ENCODE measurements around the gene BRWD1. TPM values are rescaled to one million over a fixed set of nuclear protein-coding genes. Genes with fewer than 3 reads are reported as not detected.
A peak's percentile ranks its signal among the peaks of the same experiment; 100 is the strongest.

The BRWD1 gene
- total RNA-seq, 1 experiment from 2014 or later, result 53.3 TPM

- TF ChIP-seq, protein P1, sequence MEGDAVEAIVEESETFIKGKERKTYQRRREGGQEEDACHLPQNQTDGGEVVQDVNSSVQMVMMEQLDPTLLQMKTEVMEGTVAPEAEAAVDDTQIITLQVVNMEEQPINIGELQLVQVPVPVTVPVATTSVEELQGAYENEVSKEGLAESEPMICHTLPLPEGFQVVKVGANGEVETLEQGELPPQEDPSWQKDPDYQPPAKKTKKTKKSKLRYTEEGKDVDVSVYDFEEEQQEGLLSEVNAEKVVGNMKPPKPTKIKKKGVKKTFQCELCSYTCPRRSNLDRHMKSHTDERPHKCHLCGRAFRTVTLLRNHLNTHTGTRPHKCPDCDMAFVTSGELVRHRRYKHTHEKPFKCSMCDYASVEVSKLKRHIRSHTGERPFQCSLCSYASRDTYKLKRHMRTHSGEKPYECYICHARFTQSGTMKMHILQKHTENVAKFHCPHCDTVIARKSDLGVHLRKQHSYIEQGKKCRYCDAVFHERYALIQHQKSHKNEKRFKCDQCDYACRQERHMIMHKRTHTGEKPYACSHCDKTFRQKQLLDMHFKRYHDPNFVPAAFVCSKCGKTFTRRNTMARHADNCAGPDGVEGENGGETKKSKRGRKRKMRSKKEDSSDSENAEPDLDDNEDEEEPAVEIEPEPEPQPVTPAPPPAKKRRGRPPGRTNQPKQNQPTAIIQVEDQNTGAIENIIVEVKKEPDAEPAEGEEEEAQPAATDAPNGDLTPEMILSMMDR (IDR thresholded peaks at IDR 0.05), result no peak
- TF ChIP-seq, protein P2, sequence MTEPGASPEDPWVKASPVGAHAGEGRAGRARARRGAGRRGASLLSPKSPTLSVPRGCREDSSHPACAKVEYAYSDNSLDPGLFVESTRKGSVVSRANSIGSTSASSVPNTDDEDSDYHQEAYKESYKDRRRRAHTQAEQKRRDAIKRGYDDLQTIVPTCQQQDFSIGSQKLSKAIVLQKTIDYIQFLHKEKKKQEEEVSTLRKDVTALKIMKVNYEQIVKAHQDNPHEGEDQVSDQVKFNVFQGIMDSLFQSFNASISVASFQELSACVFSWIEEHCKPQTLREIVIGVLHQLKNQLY (CRISPR knock-in tag; IDR thresholded peaks at IDR 0.05), result no peak
- TF ChIP-seq SP1 (CRISPR knock-in tag; conservative IDR thresholded peaks at IDR 0.05) (no peak), SMAD4 (CRISPR knock-in tag; IDR thresholded peaks at IDR 0.05) (no peak)
Observed at GRCh38 chr21:39316729-39317128, 3.3 kb upstream of the BRWD1 start (continued).

GRCh38 chr21:39315603-39316445 is 2.4 kb upstream of the BRWD1 start:
- no peak overlapping the region for H3K27ac Mint-ChIP-seq
- ChIA-PET POLR2A (interaction anchor here (1.1 kb wide), 1 partner anchor 72 kb away, joined by 4 read pairs; no protein-coding TSS in a partner anchor), CTCF (no interaction called here)
- peaks cover 13% of the 10 kb centered on the region for H3K4me1 Mint-ChIP-seq
- H3K27me3 Mint-ChIP-seq (ENCODE audit: low read depth), result no peaks in the 10 kb centered on the region
- DNase-seq (ENCODE audit: low spot score) (no peak), ATAC-seq (no peak)
- no peaks in the 10 kb centered on the region for H3K9me3 Mint-ChIP-seq
- H3K4me3 Mint-ChIP-seq, result peak overlapping the region; percentile 22; the same call in 1 of the 2 replicates
- TF ChIP-seq NFE2L1 (CRISPR knock-in tag; IDR thresholded peaks at IDR 0.05) (no peak), SMAD4 (CRISPR knock-in tag; IDR thresholded peaks at IDR 0.05) (no peak)
- H3K36me3 Mint-ChIP-seq, result peaks cover 13% of the 10 kb centered on the region

DNA sequence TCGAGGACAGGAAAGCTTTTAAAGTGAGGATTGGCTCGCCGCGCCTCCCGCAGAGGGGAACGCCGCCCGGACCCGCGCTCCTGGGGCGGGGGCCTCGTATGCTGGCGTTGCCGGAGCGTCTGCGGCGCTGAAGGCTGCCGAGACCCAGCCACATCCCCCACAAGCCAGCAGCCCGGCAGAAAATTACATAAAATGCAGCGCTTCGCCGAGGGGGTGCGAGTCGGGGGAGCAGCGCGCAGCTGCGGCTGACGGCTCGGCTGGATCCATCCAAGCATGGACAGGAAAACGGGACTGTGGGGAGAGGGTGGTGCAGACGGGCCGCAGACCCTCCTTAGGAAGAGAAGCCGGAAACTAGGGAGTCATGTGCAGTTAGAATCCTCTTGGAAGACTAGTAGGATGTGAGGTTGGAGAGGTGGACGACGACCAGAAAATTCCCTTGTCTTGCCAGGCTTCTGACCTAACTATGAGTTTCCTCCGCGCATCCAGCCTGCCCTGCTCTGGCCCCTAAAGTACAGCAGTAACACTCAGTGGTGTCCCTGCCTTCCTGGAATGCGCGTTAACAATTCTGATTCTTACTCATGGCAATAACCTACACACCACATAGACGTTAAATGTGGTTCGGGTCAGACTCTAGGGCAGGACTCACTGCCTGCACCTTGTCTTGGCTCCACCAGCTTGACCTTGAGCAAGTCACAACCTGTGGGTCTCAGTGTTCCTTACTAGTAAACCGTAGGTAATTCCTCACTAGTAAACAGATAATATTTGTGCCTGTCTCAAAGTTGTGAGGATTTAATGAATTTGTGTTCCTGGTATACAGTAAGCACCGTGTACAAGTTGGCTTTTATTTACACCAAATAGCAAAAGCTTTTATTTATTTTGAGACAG is 953 bp upstream of the BRWD1 start:
- Mint-ChIP-seq H3K4me3 (peak overlapping the region; percentile 91), H3K27ac (peak overlapping the region; percentile 98), H3K27me3 (ENCODE audit: low read depth) (no peaks in the 10 kb centered on the region), H3K36me3 (peaks cover 25% of the 10 kb centered on the region), H3K4me1 (peaks cover 13% of the 10 kb centered on the region), H3K9me3 (no peaks in the 10 kb centered on the region)
- TF ChIP-seq MYBL2 (CRISPR knock-in tag; IDR thresholded peaks at IDR 0.05), result no peak
- TF ChIP-seq PRRX2 (CRISPR knock-in tag; IDR thresholded peaks at IDR 0.05), result 0 out of 2 replicates have a peak, but pooled peaks have one; percentile 33
- TF ChIP-seq SP1 (CRISPR knock-in tag; conservative IDR thresholded peaks at IDR 0.05), result no peak
- 0 out of 2 replicates have a peak, but pooled peaks have one; percentile 28 for TF ChIP-seq NR1H2 (CRISPR knock-in tag; IDR thresholded peaks at IDR 0.05)
- TF ChIP-seq ELF4 (CRISPR knock-in tag; IDR thresholded peaks at IDR 0.05; ENCODE audit: low read depth), result no peak
- TF ChIP-seq, protein P3, sequence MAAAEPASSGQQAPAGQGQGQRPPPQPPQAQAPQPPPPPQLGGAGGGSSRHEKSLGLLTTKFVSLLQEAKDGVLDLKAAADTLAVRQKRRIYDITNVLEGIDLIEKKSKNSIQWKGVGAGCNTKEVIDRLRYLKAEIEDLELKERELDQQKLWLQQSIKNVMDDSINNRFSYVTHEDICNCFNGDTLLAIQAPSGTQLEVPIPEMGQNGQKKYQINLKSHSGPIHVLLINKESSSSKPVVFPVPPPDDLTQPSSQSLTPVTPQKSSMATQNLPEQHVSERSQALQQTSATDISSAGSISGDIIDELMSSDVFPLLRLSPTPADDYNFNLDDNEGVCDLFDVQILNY (CRISPR knock-in tag; IDR thresholded peaks at IDR 0.05), result no peak
- ChIA-PET CTCF (interaction anchor here (1.0 kb wide), 1 partner anchor 155 kb away, joined by 3 read pairs; no protein-coding TSS in a partner anchor), POLR2A (interaction anchor here (1.0 to 2.1 kb wide), 5 partner anchors 34 to 130 kb away, joined by 4 to 10 read pairs (median 6); partner anchors contain the start of genes HMGN1 and PSMG1)
- ATAC-seq (peak; percentile 20), DNase-seq (ENCODE audit: low spot score) (peak; percentile 66)

DNA sequence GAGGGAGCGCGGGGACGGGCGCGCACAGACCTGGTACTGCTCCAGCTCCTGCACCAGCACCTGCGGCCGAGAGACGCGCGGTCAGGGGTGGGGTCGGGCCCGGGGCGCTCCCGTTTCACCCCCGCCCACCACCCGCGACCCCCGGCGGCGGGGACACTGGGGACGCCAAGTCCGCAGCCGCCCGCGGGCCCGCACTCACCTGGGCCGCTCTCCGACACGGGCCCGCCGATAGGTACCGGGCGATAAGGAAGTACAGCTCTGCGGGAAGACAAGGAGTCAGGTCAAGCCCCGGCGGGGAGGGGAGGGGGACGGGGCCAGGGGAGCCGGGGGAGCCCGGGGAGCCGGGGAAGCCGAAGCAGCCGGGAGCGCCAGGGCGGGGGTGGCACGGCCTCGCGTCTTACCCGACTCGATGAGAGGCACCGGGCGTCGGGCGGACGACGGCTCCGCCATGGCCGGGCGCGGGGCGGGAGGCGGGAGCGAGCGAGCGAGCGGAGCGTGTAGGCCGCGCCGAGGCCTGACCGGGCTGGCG is 326 bp downstream of the BRWD1 start:
- ATAC-seq, result peak; percentile 1
- DNase-seq (ENCODE audit: low spot score), result peak; percentile 53
- Mint-ChIP-seq H3K4me1 (peaks cover 13% of the 10 kb centered on the region), H3K4me3 (peak overlapping the region; percentile 74), H3K27ac (no peak overlapping the region), H3K27me3 (ENCODE audit: low read depth) (no peaks in the 10 kb centered on the region), H3K9me3 (no peaks in the 10 kb centered on the region), H3K36me3 (peaks cover 35% of the 10 kb centered on the region)
- TF ChIP-seq SOX15 (CRISPR knock-in tag; IDR thresholded peaks at IDR 0.05) (no peak), ZNF671 (CRISPR knock-in tag; IDR thresholded peaks at IDR 0.05) (no peak)
- TF ChIP-seq, protein P4, sequence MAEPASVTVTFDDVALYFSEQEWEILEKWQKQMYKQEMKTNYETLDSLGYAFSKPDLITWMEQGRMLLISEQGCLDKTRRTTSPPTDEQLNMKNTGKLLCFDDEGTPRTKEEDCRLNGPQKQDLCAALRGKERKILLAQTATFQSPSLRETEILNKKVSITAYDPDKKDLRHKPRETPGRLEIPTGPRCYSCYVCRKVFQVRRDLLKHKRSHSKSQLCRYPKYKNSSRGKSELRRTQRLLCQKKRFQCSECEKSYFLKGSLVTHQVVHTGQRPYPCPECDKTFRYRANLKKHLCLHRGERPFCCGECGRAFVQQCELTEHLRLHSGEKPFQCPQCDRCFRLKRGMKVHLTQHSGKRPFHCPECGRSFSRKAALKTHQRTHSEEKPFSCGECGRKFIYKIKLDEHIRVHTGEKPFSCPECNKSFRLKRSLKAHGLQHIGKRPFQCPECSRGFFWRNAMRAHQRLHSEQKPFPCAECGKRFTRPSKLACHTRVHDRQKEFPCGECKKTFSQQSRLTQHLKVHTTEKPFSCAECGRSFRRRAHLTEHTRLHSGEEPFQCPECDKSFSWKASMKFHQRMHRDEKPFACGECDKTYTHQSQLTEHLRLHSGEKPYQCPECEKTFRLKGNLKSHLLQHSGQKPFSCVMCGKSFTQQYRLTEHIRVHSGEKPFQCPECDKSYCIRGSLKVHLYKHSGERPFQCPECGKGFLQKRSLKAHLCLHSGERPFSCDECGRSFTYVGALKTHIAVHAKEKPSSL (CRISPR knock-in tag; conservative IDR thresholded peaks at IDR 0.05), result no peak
- TF ChIP-seq, protein P5, sequence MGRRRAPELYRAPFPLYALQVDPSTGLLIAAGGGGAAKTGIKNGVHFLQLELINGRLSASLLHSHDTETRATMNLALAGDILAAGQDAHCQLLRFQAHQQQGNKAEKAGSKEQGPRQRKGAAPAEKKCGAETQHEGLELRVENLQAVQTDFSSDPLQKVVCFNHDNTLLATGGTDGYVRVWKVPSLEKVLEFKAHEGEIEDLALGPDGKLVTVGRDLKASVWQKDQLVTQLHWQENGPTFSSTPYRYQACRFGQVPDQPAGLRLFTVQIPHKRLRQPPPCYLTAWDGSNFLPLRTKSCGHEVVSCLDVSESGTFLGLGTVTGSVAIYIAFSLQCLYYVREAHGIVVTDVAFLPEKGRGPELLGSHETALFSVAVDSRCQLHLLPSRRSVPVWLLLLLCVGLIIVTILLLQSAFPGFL (CRISPR knock-in tag; IDR thresholded peaks at IDR 0.05; ENCODE audit: borderline replicate concordance), result no peak
- ChIA-PET CTCF (interaction anchor here (0.7 to 1.6 kb wide), 4 partner anchors 60 to 140 kb away, joined by 3 to 11 read pairs (median 4); no protein-coding TSS in a partner anchor), POLR2A (interaction anchor here (0.5 to 2.1 kb wide), 4 partner anchors 28 to 74 kb away, joined by 3 to 10 read pairs (median 6); partner anchors contain the start of gene HMGN1)

Measured in WTC11 (cell line).